GM19240 (cell line): ENCODE data around the gene SLITRK1.

ENCODE experiments used
- DNase-seq: peaks from one replicate; pipeline ENCODE4 v3.0.0; 2011; ENCODE audit warnings: low spot score; ENCODE audit not compliant: insufficient read length

The SLITRK1 gene

GRCh38 chr13:83881917-83882605, at the start of gene SLITRK1:
SLITRK1 (minus strand) TSS chr13:83882474; CDS start chr13:83881507, 967 bp downstream.
- no peak for DNase-seq

- DNase-seq: no peak
Observed at GRCh38 chr13:83929157-83929556, 46.9 kb upstream of the SLITRK1 start.

GRCh38 chr13:83919775-83920174, 37.5 kb upstream of the SLITRK1 start:
- no peak for DNase-seq

GRCh38 chr13:83914368-83914767, 32.1 kb upstream of the SLITRK1 start:
- no peak for DNase-seq

- no peak for DNase-seq
Observed at GRCh38 chr13:83907196-83907989, 25.1 kb upstream of the SLITRK1 start.

GRCh38 chr13:83906240-83906820, 24.1 kb upstream of the SLITRK1 start:
- DNase-seq: no peak

- no peak for DNase-seq
Observed at GRCh38 chr13:83905641-83906040, 23.4 kb upstream of the SLITRK1 start.

GRCh38 chr13:83895994-83896580, 13.8 kb upstream of the SLITRK1 start:
- no peak for DNase-seq

- DNase-seq: no peak
Observed at GRCh38 chr13:83890358-83890757, 8.1 kb upstream of the SLITRK1 start.

- no peak for DNase-seq
Observed at GRCh38 chr13:83884141-83884540, 1.9 kb upstream of the SLITRK1 start.

GRCh38 chr13:83883061-83883523, 818 bp upstream of the SLITRK1 start:
- DNase-seq: no peak

- DNase-seq: no peak
Observed at GRCh38 chr13:83882606-83882959, 309 bp upstream of the SLITRK1 start.

GRCh38 chr13:83881140-83881684, 1.1 kb downstream of the SLITRK1 start:
- DNase-seq: no peak

- no peak for DNase-seq
Observed at GRCh38 chr13:83880275-83881139, 1.8 kb downstream of the SLITRK1 start.

- DNase-seq: no peak
Observed at GRCh38 chr13:83879431-83880171, 2.7 kb downstream of the SLITRK1 start.

GRCh38 chr13:83878691-83879430, 3.4 kb downstream of the SLITRK1 start:
- DNase-seq: no peak

GRCh38 chr13:83877651-83878355, 4.5 kb downstream of the SLITRK1 start:
- DNase-seq: no peak

- DNase-seq: no peak
Observed at GRCh38 chr13:83876546-83876945, 5.7 kb downstream of the SLITRK1 start.

GRCh38 chr13:83867708-83868107, 14.6 kb downstream of the SLITRK1 start:
- DNase-seq: no peak
